ENCODE measurements around the gene SLC35E1.

DNA sequence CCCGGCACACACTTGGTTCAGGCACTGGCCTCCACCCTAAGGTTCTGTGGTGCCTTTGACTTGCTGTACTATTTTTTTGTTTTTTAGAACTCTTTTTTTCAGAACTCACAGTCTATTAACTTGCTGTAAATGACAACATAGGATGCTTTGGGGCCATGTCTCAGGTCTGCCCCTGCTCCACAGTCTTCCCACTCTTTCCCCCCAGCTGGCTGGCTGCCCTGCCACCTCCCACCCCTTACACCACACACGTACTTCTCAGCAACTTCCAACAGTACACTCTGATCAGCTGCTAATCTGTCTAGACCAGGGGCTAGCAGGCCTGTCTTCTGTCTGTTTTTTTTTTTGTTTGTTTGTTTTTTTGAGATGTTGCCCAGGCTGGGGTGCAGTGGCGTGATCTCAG is 67.9 kb downstream of the SLC35E1 start:
- TF ChIP-seq, protein P1, sequence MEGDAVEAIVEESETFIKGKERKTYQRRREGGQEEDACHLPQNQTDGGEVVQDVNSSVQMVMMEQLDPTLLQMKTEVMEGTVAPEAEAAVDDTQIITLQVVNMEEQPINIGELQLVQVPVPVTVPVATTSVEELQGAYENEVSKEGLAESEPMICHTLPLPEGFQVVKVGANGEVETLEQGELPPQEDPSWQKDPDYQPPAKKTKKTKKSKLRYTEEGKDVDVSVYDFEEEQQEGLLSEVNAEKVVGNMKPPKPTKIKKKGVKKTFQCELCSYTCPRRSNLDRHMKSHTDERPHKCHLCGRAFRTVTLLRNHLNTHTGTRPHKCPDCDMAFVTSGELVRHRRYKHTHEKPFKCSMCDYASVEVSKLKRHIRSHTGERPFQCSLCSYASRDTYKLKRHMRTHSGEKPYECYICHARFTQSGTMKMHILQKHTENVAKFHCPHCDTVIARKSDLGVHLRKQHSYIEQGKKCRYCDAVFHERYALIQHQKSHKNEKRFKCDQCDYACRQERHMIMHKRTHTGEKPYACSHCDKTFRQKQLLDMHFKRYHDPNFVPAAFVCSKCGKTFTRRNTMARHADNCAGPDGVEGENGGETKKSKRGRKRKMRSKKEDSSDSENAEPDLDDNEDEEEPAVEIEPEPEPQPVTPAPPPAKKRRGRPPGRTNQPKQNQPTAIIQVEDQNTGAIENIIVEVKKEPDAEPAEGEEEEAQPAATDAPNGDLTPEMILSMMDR (IDR thresholded peaks at IDR 0.05; ENCODE audit: low read length), result no peak
- no peak for TF ChIP-seq EZH2 (IDR thresholded peaks at IDR 0.05; ENCODE audit: borderline replicate concordance, low read length)

Measured in OCI-LY1 (cell line).